Esophagus squamous epithelium (tissue), 5 donors: ENCODE measurements around the gene HSH2D. TPM values are rescaled to one million over a fixed set of nuclear protein-coding genes. Genes with fewer than 3 reads are reported as not detected.

Experiments used
- DNase-seq: peaks from one replicate; lab custom pipeline; 2025; lab: John Stamatoyannopoulos, UW
- H3K27ac ChIP-seq, 4 donors: fragments of 200-600 bp; sonication (generic); one replicate each; pipeline ENCODE4 v1.5.1; 2016 to 2019; ENCODE audit warnings: mild to moderate bottlenecking in 1 of 4
- H3K27me3 ChIP-seq, 4 donors: fragments of 200-600 bp; sonication (generic); 1 replicate in 3 of 4; 2 replicates in 1 of 4; pipeline versions ENCODE4 v1.5.1 to v1.6.0; 2017 to 2021; ENCODE audit warnings: antibody characterized with exemption in 1 of 4
- H3K36me3 ChIP-seq, 3 donors: fragments of 200-600 bp; sonication (generic); one replicate each; pipeline ENCODE4 v1.5.1; 2016 to 2019
- H3K4me1 ChIP-seq, 3 donors: fragments of 200-600 bp; sonication (generic); one replicate each; pipeline ENCODE4 v1.5.1; 2017 to 2019
- H3K4me3 ChIP-seq, 4 donors: fragments of 200-600 bp; sonication (generic); 1 replicate in 3 of 4; 2 replicates in 1 of 4; pipeline ENCODE4 v1.5.1; 2016 to 2019; ENCODE audit warnings: mild to moderate bottlenecking in 2 of 4, moderate library complexity in 1 of 4
- H3K9me3 ChIP-seq, 3 donors: fragments of 200-600 bp; sonication (generic); one replicate each; pipeline ENCODE4 v1.5.1; 2016 to 2019
- POLR2A ChIP-seq, 4 donors: fragments of 450-650 bp; IDR thresholded peaks; one replicate each; pipeline ENCODE4 v1.6.1; 2017; ENCODE audit warnings: antibody characterized with exemption in 4 of 4, mild to moderate bottlenecking in 4 of 4, moderate library complexity in 3 of 4
- WGBS, 2 donors: methylation state at CpG; one replicate each; pipeline ENCODE4 v1.1.5; 2018; 5-methylcytosine and 5-hydroxymethylcytosine counted together
- intact Hi-C: fragments of 100-400 bp; cut with DNase I; formaldehyde crosslinking; loops from one replicate; pipeline ENCODE4 v1.15.0; 2022
- total RNA-seq, 4 donors: library from RNA; depleted of rRNA; stranded (reverse); fragments of >200 nt; gene quantifications; one replicate each; pipeline ENCODE4 v1.1.0, GENCODE V29; 2016
- TF ChIP-seq, protein P1 (sequence below), 6 experiments: fragments of 450-650 bp in 4 of 6; fragments of 200-600 bp in 2 of 6; sonication (generic) in 2 of 6; IDR thresholded peaks; one replicate each; pipeline ENCODE4 v1.5.1; 2016 to 2019; ENCODE audit warnings: antibody characterized with exemption in 6 of 6, mild to moderate bottlenecking in 4 of 6, moderate library complexity in 4 of 6
- donor health status: DM: yes; HTN: yes; CAD: no.

Gene HSH2D
- total RNA-seq, 4 donors from 2014 or later, result 0.31 to 1.1 (median 0.41) TPM; not detected in 1

DNA sequence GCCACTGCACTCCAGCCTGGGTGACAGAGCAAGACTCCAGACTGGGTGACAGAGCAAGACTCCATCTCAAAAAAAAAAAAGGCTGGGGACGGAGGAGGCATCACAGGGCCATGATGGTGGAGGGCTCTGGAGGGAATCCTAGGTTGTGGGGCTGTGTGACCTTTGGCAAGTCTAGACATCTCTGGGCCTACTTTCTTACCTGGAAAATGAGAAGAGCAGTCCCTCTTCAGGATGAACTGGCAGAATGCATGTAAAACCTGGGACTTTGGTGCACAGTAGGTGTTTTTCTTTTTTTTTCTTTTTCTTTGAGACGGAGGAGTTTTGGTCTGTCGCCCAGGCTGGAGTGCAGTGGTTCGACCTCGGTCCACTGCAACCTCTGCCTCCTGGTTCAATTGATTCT is 16.2 kb downstream of the HSH2D start:
- H3K4me3 ChIP-seq, result no peak overlapping the region
- no peaks in the 10 kb centered on the region for H3K9me3 ChIP-seq
- intact Hi-C loops, result no loop called here
- no peak overlapping the region for H3K27ac ChIP-seq
- peaks cover 0 to 14% (median 0%) of the 10 kb centered on the region in 3 donors for H3K4me1 ChIP-seq
- no peaks in the 10 kb centered on the region for H3K36me3 ChIP-seq
- TF ChIP-seq, protein P1, sequence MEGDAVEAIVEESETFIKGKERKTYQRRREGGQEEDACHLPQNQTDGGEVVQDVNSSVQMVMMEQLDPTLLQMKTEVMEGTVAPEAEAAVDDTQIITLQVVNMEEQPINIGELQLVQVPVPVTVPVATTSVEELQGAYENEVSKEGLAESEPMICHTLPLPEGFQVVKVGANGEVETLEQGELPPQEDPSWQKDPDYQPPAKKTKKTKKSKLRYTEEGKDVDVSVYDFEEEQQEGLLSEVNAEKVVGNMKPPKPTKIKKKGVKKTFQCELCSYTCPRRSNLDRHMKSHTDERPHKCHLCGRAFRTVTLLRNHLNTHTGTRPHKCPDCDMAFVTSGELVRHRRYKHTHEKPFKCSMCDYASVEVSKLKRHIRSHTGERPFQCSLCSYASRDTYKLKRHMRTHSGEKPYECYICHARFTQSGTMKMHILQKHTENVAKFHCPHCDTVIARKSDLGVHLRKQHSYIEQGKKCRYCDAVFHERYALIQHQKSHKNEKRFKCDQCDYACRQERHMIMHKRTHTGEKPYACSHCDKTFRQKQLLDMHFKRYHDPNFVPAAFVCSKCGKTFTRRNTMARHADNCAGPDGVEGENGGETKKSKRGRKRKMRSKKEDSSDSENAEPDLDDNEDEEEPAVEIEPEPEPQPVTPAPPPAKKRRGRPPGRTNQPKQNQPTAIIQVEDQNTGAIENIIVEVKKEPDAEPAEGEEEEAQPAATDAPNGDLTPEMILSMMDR (IDR thresholded peaks at IDR 0.05), result no peak
- no peak for TF ChIP-seq POLR2A (IDR thresholded peaks at IDR 0.05)
- no peaks in the 10 kb centered on the region for H3K27me3 ChIP-seq
- DNase-seq, result no peak
- WGBS, 2 donors, result 81 to 86% methylated on average over 5 of the region's 5 CpGs

DNA sequence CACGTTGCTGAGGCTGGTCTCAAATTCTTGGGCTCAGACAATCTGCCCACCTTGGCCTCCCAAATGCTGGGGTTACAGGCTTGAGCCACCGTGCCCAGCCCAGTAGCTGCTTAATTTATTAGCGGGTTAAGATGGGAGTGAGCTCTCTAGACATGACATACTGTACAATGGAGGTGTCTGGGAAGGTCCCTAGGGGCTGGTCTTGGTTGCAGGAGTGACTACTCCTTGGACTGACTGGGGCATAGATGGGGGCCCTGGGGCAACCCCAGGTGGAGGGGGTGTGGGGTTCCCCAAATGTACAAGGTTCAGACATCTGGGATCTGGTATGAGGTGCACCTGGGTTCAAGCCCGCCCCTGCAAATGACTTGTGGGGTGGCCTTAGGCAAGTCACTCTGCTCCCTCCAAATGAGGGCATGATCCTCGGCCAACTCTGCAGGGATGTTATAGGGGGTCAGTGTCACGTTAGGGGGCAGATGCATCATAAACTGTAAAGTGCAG is 17.0 kb downstream of the HSH2D start:
- no peak for DNase-seq
- no peaks in the 10 kb centered on the region for H3K27me3 ChIP-seq
- 39 to 47% methylated on average over 3 of the region's 6 CpGs for WGBS, 2 donors
- TF ChIP-seq, protein P1 (IDR thresholded peaks at IDR 0.05), result no peak
- TF ChIP-seq POLR2A (IDR thresholded peaks at IDR 0.05), result no peak
- intact Hi-C loops, result no loop called here
- no peak overlapping the region for H3K27ac ChIP-seq
- H3K9me3 ChIP-seq, result no peaks in the 10 kb centered on the region
- no peaks in the 10 kb centered on the region for H3K36me3 ChIP-seq
- peaks cover 0 to 14% (median 0%) of the 10 kb centered on the region in 3 donors for H3K4me1 ChIP-seq
- no peak overlapping the region for H3K4me3 ChIP-seq

DNA sequence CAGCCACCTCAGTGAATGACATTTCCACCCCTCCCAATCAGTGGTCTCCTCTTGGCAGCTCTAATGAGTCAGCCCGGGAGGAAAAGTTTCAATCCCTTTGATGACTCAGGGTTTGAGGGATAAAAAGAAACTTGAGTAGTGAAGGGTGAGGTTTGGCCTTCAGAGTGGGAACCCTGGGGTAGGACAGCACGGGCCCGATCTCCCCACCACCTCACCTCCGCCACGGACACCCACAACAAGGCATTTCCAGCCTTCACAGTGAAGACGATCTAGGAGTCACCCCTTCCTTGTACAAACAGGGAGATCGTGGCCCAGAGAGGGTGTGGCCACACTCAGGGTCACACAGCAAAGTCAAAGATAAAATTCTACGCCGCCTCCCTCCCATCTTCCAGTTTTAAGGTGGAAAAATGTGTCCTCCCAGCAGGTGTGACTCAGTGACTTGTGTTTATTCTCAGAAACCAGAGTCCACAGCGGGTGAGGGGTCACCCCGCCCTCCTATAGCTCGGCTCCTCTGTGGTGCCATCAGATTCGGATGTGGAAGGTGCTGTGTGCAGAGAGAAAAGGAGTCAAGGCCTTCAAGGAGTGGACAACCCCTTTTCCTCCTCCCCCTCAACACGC is 17.6 kb downstream of the HSH2D start:
- DNase-seq, result no peak
- H3K27me3 ChIP-seq, result no peaks in the 10 kb centered on the region
- peak overlapping the region in 2 of 4 donors; percentile 19 to 54 for H3K27ac ChIP-seq
- no peak for TF ChIP-seq POLR2A (IDR thresholded peaks at IDR 0.05)
- TF ChIP-seq, protein P1 (IDR thresholded peaks at IDR 0.05), result no peak
- intact Hi-C loops, result no loop called here
- no peaks in the 10 kb centered on the region for H3K9me3 ChIP-seq
- no peaks in the 10 kb centered on the region for H3K36me3 ChIP-seq
- H3K4me1 ChIP-seq, result peaks cover 0 to 14% (median 0%) of the 10 kb centered on the region in 3 donors
- WGBS, 2 donors, result 39 to 60% methylated on average over 11 to 14 of the region's 14 CpGs
- H3K4me3 ChIP-seq, result no peak overlapping the region

DNA sequence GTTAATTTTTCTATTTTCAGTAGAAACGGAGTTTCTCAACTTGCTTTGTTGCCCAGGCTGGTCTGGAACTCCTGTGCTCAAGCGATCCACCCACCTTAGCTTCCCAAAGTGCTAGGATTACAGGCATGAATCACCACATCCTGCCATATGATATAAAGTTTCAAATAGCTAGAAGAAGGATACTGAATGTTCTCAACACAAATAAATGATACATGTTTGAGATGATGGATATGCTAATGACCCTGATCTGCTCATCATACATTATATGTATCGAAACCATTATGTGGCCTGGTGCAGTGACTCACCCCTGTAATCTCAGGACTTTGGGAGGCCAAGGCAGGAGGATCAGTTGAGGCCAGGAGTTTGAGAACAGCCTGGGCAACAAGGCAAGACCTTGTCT is 18.4 kb downstream of the HSH2D start:
- H3K4me3 ChIP-seq, result no peak overlapping the region
- no peaks in the 10 kb centered on the region for H3K36me3 ChIP-seq
- H3K9me3 ChIP-seq, result no peaks in the 10 kb centered on the region
- H3K27me3 ChIP-seq, result no peaks in the 10 kb centered on the region
- H3K4me1 ChIP-seq, result peaks cover 0 to 14% (median 0%) of the 10 kb centered on the region in 3 donors
- WGBS, 2 donors, result 27 to 46% methylated on average over 3 of the region's 3 CpGs
- TF ChIP-seq POLR2A (IDR thresholded peaks at IDR 0.05), result no peak
- TF ChIP-seq, protein P1 (IDR thresholded peaks at IDR 0.05), result no peak
- peak overlapping the region in 2 of 4 donors; percentile 19 to 54 for H3K27ac ChIP-seq
- no peak for DNase-seq
- intact Hi-C loops, result no loop called here

DNA sequence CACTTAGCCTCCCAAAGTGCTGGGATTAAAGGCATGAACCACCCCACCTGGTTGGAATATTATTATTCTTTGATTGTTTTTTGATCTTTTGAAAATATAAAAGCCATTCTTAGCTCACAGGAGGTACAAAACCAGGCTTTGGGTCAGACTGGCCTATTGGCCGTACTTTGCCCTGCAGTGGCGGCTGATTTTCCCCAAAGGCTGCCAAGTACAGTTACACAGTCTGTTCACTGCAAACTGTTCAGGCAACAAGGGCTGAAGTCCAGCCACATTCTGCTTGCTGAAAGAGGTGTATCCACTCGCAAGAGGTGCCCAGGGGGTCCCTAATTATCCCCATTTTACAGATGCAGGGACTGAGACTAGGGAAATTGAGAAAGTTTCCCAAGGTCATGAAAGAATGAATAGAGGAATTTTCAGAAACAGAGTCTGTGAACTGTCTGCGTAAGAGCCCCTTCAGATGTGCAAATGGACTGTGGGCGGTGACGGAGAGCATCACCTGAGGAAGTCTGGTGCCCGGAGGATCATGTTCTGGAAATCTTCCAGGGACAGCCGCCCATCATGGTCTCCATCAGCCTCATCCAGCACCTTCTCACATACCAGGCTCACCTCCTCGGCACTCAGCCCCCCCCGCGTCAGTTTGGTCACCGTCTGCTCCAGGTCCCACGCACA is 20.9 kb downstream of the HSH2D start:
- Histone ChIP-seq H3K9me3 (no peaks in the 10 kb centered on the region), H3K27me3 (no peaks in the 10 kb centered on the region), H3K4me3 (no peak overlapping the region), H3K36me3 (no peaks in the 10 kb centered on the region), H3K27ac (no peak overlapping the region), H3K4me1 (peaks cover 0 to 14% (median 0%) of the 10 kb centered on the region in 3 donors)
- intact Hi-C loops, result no loop called here
- no peak for DNase-seq
- 79 to 82% methylated on average over 8 of the region's 13 CpGs for WGBS, 2 donors
- TF ChIP-seq POLR2A (IDR thresholded peaks at IDR 0.05), result no peak
- TF ChIP-seq, protein P1 (IDR thresholded peaks at IDR 0.05), result no peak
